Activated naive CD4-positive, alpha-beta T cell treated with anti-CD3 and anti-CD28 coated beads, Interleukin-2, amount 50 U/mL, for 72 hours (primary cell): Measurements from ENCODE around the gene DHRS3. TPM values are rescaled to one million over a fixed set of nuclear protein-coding genes. Genes with fewer than 3 reads are reported as not detected.
A peak's percentile ranks its signal among the peaks of the same experiment; 100 is the strongest.
"Not testable (repeated sequence)": the region's sequence is repeated elsewhere in the genome, so short reads cannot be mapped to it uniquely, and the experiment has no call there.

Source experiments
- ATAC-seq, 2 donors: fragments of 150-1000 bp; cut with Tn5 transposase; 2 replicates each; pipeline ENCODE4 v1.10.0; 2021; ENCODE audit warnings: mild to moderate bottlenecking in 2 of 2, moderate library complexity in 2 of 2
- DNase-seq, 2 donors: peaks; one replicate each; pipeline ENCODE4 v3.0.0; 2021 to 2022; ENCODE audit warnings: low spot score in 2 of 2
- H3K27ac Mint-ChIP-seq, 2 donors: one replicate each; pipeline ENCODE4 v1.8.0; 2022; ENCODE audit warnings: mild to moderate bottlenecking in 2 of 2, mixed read lengths in 2 of 2
- H3K36me3 Mint-ChIP-seq, 2 donors: one replicate each; pipeline ENCODE4 v1.8.0; 2022; ENCODE audit warnings: mixed read lengths in 2 of 2
- H3K9me3 Mint-ChIP-seq, 2 donors: one replicate each; pipeline ENCODE4 v1.8.0; 2022; ENCODE audit warnings: mixed read lengths in 2 of 2
- total RNA-seq, 2 donors: library from RNA; stranded (reverse); gene quantifications; one replicate each; pipeline ENCODE4 v1.2.3, GENCODE V29; 2022

The DHRS3 gene
- total RNA-seq: 10 to 100 TPM; 85.2 to 93.9 TPM

- H3K27ac Mint-ChIP-seq: peak within 1 kb of the TSS; percentile 93 to 99
- ATAC-seq: peak; percentile 41 to 73
- no peaks in the 10 kb centered on the region for H3K9me3 Mint-ChIP-seq
- DNase-seq: peak; percentile 74 to 77
- peaks cover 29 to 42% of the 10 kb centered on the region in 2 donors for H3K36me3 Mint-ChIP-seq
Measured at GRCh38 chr1:12617901-12618660, at the start of gene DHRS3. TSS of gene DHRS3 (minus strand) at chr1:12618210. CDS start at chr1:12617348, 862 bp downstream.

- no peaks in the 10 kb centered on the region for H3K36me3 Mint-ChIP-seq
- H3K9me3 Mint-ChIP-seq: peaks cover 0 to 12% of the 10 kb centered on the region in 2 donors
- ATAC-seq (no peak), DNase-seq (no peak)
- H3K27ac Mint-ChIP-seq: no peak overlapping the region
Measured at GRCh38 chr1:12666141-12666735, 48.2 kb upstream of the DHRS3 start.

DNA sequence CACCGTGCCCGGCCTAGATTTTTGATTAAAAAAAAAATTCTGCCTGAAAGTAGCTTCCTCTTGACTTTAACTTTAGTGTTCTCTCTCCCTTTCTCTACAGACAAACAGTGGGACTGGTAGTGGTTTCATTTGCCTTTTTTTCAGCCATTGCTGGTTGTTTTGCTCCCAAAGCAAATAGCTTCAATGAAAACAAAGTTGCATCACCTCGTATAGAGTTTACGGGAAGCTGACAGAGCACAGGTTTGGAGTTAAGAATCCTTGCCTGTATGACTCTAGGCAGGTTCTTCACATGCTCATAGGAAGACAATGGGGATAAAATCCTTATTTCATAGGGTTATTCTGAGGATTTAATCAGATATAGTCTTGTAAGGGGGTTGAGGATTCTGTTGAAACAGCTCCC, 47.5 kb upstream of the DHRS3 start:
- Mint-ChIP-seq H3K36me3 (no peaks in the 10 kb centered on the region), H3K27ac (no peak overlapping the region), H3K9me3 (peaks cover 0 to 12% of the 10 kb centered on the region in 2 donors)
- ATAC-seq: no peak
- no peak for DNase-seq

- DNase-seq: no peak
- ATAC-seq: no peak
- Mint-ChIP-seq H3K9me3 (no peaks in the 10 kb centered on the region), H3K36me3 (no peaks in the 10 kb centered on the region), H3K27ac (no peak overlapping the region)
Measured at GRCh38 chr1:12662556-12662955, 44.5 kb upstream of the DHRS3 start.

- Mint-ChIP-seq H3K36me3 (no peaks in the 10 kb centered on the region), H3K27ac (no peak overlapping the region), H3K9me3 (no peaks in the 10 kb centered on the region)
- DNase-seq: no peak
- ATAC-seq: no peak
Measured at GRCh38 chr1:12661606-12662219, 43.7 kb upstream of the DHRS3 start.

GRCh38 chr1:12658531-12659453, 40.8 kb upstream of the DHRS3 start:
- H3K27ac Mint-ChIP-seq: no peak overlapping the region
- H3K36me3 Mint-ChIP-seq: no peaks in the 10 kb centered on the region
- H3K9me3 Mint-ChIP-seq: no peaks in the 10 kb centered on the region
- DNase-seq (peak; percentile 67 to 77), ATAC-seq (peak; percentile 82 to 88)

- not testable (repeated sequence) for DNase-seq, ATAC-seq, H3K9me3 Mint-ChIP-seq, H3K36me3 Mint-ChIP-seq
- peak overlapping the region in 1 of 2 donors; percentile 9 for H3K27ac Mint-ChIP-seq
Measured at GRCh38 chr1:12657885-12658512, 40.0 kb upstream of the DHRS3 start.

DNA sequence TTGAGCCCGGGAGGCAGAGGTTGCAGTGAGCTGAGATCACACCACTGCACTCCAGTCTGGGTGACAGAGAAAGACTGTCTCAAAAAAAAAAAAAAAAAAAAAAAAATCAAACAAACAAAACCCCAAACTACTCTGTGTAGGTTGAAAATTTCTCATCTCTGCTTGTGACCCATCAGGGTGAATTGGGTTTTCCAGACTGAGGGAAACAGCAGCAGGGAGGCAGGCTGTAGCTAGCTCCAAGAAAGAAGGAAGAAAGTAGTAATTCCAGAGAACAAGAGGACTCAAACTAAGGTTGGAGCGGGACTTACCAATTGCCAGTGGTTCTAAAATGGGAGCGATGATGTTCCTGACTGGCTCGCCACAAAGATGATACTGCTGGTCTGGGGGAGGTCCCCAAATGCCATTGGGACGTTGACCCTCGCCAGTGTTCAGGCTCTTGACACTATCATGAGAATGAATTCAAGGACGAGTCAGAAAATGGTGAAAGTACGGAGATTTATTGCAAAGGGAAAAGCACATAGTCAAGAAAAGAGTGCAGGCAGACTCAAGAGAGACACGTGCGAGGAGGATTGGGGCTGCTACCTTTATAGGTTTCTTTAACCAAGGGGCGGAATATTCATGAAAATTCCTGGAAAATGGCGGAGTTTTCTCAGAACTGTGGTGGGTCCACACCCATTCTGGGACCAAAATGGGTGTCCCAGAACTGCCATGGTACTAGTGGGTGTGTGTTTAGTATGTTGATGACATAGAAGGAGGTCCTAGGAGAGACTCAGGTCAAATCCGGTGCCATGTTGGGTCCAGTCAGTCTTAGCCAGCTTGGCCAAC, 39.3 kb upstream of the DHRS3 start:
- no peak for DNase-seq
- ATAC-seq: no peak
- Mint-ChIP-seq H3K9me3 (no peaks in the 10 kb centered on the region), H3K27ac (no peak overlapping the region), H3K36me3 (no peaks in the 10 kb centered on the region)

GRCh38 chr1:12656575-12656974, 38.6 kb upstream of the DHRS3 start:
- ATAC-seq: no peak
- no peaks in the 10 kb centered on the region for H3K36me3 Mint-ChIP-seq
- H3K27ac Mint-ChIP-seq: no peak overlapping the region
- no peaks in the 10 kb centered on the region for H3K9me3 Mint-ChIP-seq
- DNase-seq: no peak

GRCh38 chr1:12654657-12655056, 36.6 kb upstream of the DHRS3 start:
- Mint-ChIP-seq H3K9me3 (no peaks in the 10 kb centered on the region), H3K27ac (no peak overlapping the region), H3K36me3 (no peaks in the 10 kb centered on the region)
- no peak for DNase-seq
- ATAC-seq: no peak

DNA sequence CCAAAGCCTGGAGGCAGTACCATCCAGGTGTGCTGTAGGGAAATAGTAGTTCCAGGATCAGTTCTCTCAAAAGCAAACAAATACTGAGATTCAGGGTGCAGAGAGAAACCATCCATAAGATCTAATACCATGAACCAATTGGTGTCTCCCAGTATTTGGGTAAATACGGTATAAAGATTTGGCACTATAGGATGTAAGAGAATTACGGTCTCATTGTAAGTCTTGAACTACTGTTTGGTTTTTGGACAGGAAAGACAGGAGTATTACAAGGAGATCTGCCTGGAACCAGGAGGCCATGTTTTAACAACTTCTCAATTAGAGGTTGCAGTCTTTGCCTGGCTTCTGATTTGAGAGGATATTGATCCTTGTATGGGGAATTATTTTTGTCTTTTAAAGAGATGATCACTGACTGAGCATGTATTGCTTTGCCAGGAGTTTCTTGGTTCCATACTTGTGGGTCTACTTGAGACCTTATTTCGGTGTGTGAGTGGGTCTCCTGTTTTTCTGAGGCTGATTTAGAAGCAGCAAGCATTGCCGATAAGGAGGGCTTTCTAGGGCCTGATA, 36.1 kb upstream of the DHRS3 start:
- no peaks in the 10 kb centered on the region for H3K36me3 Mint-ChIP-seq
- no peak overlapping the region for H3K27ac Mint-ChIP-seq
- no peaks in the 10 kb centered on the region for H3K9me3 Mint-ChIP-seq
- DNase-seq: no peak
- no peak for ATAC-seq

- H3K36me3 Mint-ChIP-seq: no peaks in the 10 kb centered on the region
- no peaks in the 10 kb centered on the region for H3K9me3 Mint-ChIP-seq
- ATAC-seq: no peak
- no peak for DNase-seq
- H3K27ac Mint-ChIP-seq: no peak overlapping the region
Measured at GRCh38 chr1:12649971-12650421, 32.0 kb upstream of the DHRS3 start.

DNA sequence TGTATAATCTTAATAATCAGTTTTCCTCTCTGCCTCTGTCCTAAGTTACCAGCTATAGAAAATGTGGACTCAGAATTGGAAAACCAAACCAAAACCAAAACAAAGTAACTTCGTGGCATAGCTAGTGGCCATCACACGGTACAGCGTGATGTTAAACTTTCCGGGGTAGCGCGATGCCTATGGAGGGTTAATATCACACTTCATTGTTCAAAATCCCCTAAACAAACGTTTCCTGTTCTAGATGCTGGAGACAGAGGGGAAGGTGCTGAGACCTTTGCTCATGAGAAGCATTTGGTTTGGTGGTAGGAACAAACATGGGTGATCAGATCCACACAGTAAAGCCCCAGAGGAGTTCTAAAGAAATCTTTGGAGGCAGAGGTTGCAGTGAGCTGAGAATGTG, 30.7 kb upstream of the DHRS3 start:
- ATAC-seq (no peak), DNase-seq (no peak)
- Mint-ChIP-seq H3K36me3 (no peaks in the 10 kb centered on the region), H3K9me3 (no peaks in the 10 kb centered on the region), H3K27ac (no peak overlapping the region)

GRCh38 chr1:12645401-12645800, 27.4 kb upstream of the DHRS3 start:
- not testable (repeated sequence) for DNase-seq, H3K27ac Mint-ChIP-seq, ATAC-seq
- H3K36me3 Mint-ChIP-seq: peaks cover under 1 to 24% of the 10 kb centered on the region in 2 donors
- peaks cover 8 to 16% of the 10 kb centered on the region in 2 donors for H3K9me3 Mint-ChIP-seq

DNA sequence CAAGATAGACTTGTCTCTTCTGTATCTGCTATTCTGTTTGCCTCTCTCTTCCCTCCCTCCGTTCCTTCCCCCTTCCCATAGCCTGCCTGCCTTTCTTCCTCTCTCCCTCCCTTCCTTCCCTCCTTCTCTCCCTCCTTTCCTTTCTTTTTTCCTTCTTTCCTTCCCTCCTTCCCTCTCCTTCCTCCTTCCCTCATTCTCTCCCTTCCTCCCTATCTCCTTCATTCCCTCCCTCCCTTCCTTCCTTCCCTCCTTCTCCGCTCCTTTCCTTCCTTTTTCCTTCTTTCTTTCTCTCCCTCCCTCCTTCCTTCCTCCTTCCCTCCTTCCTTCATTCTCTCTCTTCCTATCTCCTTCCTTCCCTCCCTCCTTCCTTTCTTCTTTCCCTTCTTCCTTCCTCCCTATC, 26.8 kb upstream of the DHRS3 start:
- no peak for DNase-seq
- no peak for ATAC-seq
- Mint-ChIP-seq H3K36me3 (peaks cover 7 to 30% of the 10 kb centered on the region in 2 donors), H3K27ac (no peak overlapping the region), H3K9me3 (peaks cover 14 to 22% of the 10 kb centered on the region in 2 donors)
